Measurements from ENCODE around the gene CNTN2. TPM values are rescaled to one million over a fixed set of nuclear protein-coding genes. Genes with fewer than 3 reads are reported as not detected.
A peak's percentile ranks its signal among the peaks of the same experiment; 100 is the strongest.

CNTN2 gene, protein sequence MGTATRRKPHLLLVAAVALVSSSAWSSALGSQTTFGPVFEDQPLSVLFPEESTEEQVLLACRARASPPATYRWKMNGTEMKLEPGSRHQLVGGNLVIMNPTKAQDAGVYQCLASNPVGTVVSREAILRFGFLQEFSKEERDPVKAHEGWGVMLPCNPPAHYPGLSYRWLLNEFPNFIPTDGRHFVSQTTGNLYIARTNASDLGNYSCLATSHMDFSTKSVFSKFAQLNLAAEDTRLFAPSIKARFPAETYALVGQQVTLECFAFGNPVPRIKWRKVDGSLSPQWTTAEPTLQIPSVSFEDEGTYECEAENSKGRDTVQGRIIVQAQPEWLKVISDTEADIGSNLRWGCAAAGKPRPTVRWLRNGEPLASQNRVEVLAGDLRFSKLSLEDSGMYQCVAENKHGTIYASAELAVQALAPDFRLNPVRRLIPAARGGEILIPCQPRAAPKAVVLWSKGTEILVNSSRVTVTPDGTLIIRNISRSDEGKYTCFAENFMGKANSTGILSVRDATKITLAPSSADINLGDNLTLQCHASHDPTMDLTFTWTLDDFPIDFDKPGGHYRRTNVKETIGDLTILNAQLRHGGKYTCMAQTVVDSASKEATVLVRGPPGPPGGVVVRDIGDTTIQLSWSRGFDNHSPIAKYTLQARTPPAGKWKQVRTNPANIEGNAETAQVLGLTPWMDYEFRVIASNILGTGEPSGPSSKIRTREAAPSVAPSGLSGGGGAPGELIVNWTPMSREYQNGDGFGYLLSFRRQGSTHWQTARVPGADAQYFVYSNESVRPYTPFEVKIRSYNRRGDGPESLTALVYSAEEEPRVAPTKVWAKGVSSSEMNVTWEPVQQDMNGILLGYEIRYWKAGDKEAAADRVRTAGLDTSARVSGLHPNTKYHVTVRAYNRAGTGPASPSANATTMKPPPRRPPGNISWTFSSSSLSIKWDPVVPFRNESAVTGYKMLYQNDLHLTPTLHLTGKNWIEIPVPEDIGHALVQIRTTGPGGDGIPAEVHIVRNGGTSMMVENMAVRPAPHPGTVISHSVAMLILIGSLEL
- total RNA-seq = under 1 TPM in 1 of 2 donors, not detected in 1; 0.13 TPM
- 91.1 TPM for polyA plus RNA-seq (2013, experiment 1 of 2)
- 76.3 TPM for polyA plus RNA-seq (2013, experiment 2 of 2)
- long read RNA-seq, experiment 1 = 0 reads
- long read RNA-seq, experiment 2, partial matches to known transcripts = 0 of 4 reads
- long read RNA-seq, experiment 2, other reads (novel, unspliced or antisense) = 4 of 4 reads
- long read RNA-seq, experiment 3 = 0 reads
- long read RNA-seq, experiment 4 = 0 reads

DNA sequence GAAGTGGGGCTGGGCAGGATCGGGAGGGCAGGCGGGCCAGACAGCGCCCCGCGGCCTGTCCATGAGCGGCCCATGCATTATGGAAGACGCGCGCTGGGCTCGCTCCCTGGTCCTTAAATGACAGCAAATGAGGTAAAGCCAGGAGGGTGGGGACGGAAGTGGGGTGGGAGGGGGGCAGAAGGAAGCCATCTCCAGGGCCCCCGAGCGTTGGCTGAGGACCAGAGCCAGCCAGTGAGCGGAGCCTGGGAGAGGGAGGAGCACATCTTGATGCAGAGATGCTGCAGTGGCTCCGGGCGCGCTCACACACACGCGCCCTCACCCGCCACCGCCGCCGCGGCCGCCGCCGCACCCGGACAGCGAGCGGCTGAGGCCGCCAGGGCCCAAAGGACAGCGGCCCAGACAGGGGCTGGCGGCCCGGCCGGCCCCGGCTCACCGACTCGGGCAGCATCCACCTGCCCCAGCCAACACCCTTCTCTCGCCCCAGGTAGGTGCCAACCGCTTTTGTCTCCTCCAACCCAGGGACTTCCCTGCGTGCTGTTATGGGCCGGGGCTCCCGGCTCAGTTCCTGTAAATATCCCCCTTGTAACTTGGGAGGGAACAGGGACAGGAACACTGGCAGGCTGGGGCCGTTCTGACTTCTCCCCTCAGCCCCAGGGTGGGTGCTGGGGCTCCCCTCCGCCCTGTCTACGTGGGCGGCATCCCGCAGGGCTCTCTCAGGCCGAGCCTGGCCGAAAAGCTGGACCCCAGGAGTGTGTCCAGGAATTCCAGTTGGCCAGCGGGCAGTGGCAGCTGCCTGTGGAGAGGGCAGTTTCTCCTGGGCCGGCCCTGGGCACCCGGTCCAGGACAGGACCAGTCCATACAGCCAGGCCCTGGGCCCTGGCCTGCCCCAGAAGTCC lies at the start of gene CNTN2:
Gene CNTN2, plus strand, starts transcription at position 302 of the 896 bp plus-strand sequence. CDS start 9,974 bp downstream, outside the sequence.
- peak within 1 kb of the TSS; percentile 18 for H3K27ac ChIP-seq (ENCODE audit: low read depth, low read length)
- WGBS, 2 experiments (ENCODE audit: insufficient coverage in 1 of 2, insufficient read length in 1 of 2) = 25 to 26% methylated on average over 11 to 53 of the region's 53 CpGs
- Mint-ChIP-seq H3K9me3 (no peaks in the 10 kb centered on the region), H3K36me3 (ENCODE audit: low read depth) (no peaks in the 10 kb centered on the region), H3K4me3 (no peak within 1 kb of the TSS), H3K4me1 (no peaks in the 10 kb centered on the region), H3K27me3 (ENCODE audit: insufficient read depth) (peaks cover 88% of the 10 kb centered on the region), H3K27ac (no peak within 1 kb of the TSS)
- no peaks in the 10 kb centered on the region for H3K36me3 ChIP-seq (ENCODE audit: control insufficient read depth, insufficient read depth, low read length)
- DNase-seq = peak; percentile 80
- no peak within 1 kb of the TSS for H3K4me3 ChIP-seq (ENCODE audit: low read length)
- H3K4me1 ChIP-seq (ENCODE audit: control insufficient read depth, insufficient read depth, low read length) = no peaks in the 10 kb centered on the region
- TF ChIP-seq, protein P1, sequence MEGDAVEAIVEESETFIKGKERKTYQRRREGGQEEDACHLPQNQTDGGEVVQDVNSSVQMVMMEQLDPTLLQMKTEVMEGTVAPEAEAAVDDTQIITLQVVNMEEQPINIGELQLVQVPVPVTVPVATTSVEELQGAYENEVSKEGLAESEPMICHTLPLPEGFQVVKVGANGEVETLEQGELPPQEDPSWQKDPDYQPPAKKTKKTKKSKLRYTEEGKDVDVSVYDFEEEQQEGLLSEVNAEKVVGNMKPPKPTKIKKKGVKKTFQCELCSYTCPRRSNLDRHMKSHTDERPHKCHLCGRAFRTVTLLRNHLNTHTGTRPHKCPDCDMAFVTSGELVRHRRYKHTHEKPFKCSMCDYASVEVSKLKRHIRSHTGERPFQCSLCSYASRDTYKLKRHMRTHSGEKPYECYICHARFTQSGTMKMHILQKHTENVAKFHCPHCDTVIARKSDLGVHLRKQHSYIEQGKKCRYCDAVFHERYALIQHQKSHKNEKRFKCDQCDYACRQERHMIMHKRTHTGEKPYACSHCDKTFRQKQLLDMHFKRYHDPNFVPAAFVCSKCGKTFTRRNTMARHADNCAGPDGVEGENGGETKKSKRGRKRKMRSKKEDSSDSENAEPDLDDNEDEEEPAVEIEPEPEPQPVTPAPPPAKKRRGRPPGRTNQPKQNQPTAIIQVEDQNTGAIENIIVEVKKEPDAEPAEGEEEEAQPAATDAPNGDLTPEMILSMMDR (conservative IDR thresholded peaks at IDR 0.05) = no peak
- H3K27me3 ChIP-seq (ENCODE audit: control insufficient read depth, insufficient read depth, low read length, poor library complexity, severe bottlenecking) = peaks cover 93% of the 10 kb centered on the region
- no peaks in the 10 kb centered on the region for H3K9me3 ChIP-seq (ENCODE audit: control insufficient read depth, low read length)
- no peak within 1 kb of the TSS for H3K9ac ChIP-seq (ENCODE audit: extremely low read depth, low read length, poor library complexity, severe bottlenecking)

DNA sequence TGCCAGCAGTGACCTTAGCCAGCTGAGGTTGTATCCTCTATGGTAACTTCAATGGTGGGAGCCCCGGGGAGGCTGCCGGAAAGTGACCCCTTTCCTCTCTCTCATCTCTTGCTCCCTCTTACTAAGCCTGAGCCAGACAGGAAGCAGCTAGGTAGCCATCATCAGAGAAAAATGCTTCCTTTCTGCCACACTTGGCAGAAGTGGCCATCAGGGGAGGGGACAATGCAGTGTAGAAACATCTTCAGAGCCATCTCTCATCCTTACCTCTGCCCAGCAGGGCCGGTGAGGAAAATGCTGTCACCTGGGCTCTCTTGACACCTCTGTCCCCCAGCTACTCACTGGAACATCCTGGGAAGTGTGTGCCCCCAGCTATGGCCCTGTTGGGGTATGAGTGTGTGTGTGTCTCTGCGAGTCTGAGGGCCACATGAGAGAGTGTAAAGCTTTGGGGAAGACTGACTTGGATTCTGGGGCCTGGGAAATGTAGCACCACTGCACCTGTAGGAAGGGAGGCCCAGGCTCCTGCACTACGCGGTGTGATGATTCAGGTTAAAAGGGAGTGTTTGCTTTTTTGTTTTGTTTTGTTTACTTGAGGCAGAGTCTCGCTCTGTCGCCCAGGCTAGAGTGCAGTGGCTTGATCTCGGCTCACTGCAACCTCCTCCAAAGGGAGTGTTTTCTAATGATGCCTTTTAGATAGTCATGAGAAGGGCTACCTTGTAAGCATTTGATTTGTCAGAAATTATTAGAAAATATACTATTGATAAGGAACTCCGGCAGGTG lies 48.7 kb upstream of the CNTN2 start:
- Mint-ChIP-seq H3K27me3 (ENCODE audit: insufficient read depth) (peaks cover 25% of the 10 kb centered on the region), H3K27ac (no peak overlapping the region), H3K4me3 (no peak overlapping the region), H3K4me1 (peaks cover 31% of the 10 kb centered on the region), H3K9me3 (no peaks in the 10 kb centered on the region), H3K36me3 (ENCODE audit: low read depth) (peaks cover 17% of the 10 kb centered on the region)
- Histone ChIP-seq H3K9ac (ENCODE audit: extremely low read depth, low read length, poor library complexity, severe bottlenecking) (no peak overlapping the region), H3K27me3 (ENCODE audit: control insufficient read depth, insufficient read depth, low read length, poor library complexity, severe bottlenecking) (no peaks in the 10 kb centered on the region), H3K36me3 (ENCODE audit: control insufficient read depth, insufficient read depth, low read length) (peaks cover 32% of the 10 kb centered on the region), H3K4me1 (ENCODE audit: control insufficient read depth, insufficient read depth, low read length) (peaks cover 20% of the 10 kb centered on the region), H3K27ac (ENCODE audit: low read depth, low read length) (no peak overlapping the region), H3K4me3 (ENCODE audit: low read length) (no peak overlapping the region), H3K9me3 (ENCODE audit: control insufficient read depth, low read length) (no peaks in the 10 kb centered on the region)
- no peak for DNase-seq
- 88 to 94% methylated on average over 5 to 10 of the region's 10 CpGs for WGBS, 2 experiments (ENCODE audit: insufficient coverage in 1 of 2, insufficient read length in 1 of 2)
- TF ChIP-seq, protein P1 (conservative IDR thresholded peaks at IDR 0.05) = no peak

All from endodermal cell (in vitro differentiated cells).